ENCODE measurements around the gene CHAC1.

CHAC1 gene

GRCh38 chr15:40906991-40907802, 46.1 kb upstream of the CHAC1 start:
- peak overlapping the region; percentile 59 for H3K27ac ChIP-seq (replicated peaks)
- peak in 1 of 2 experiments; percentile 45 for DNase-seq (ENCODE audit: low read depth in 1 of 2, low spot score in 1 of 2)
- H3K4me3 ChIP-seq (replicated peaks; ENCODE audit: insufficient read depth, low read length), result no peak overlapping the region

GRCh38 chr15:40908095-40908494, 45.2 kb upstream of the CHAC1 start:
- no peak for TF ChIP-seq CTCF (IDR thresholded peaks at IDR 0.05; ENCODE audit: insufficient read depth, low read length)
- TF ChIP-seq GABPA (IDR thresholded peaks at IDR 0.05; ENCODE audit: low read depth), result no peak
- TF ChIP-seq REST (IDR thresholded peaks at IDR 0.05; ENCODE audit: insufficient replicate concordance, low read depth), result no peak
- no peak for TF ChIP-seq SPI1 (IDR thresholded peaks at IDR 0.05; ENCODE audit: borderline replicate concordance, low read depth)
- TF ChIP-seq POLR2AphosphoS5 (IDR thresholded peaks at IDR 0.05; ENCODE audit: low read depth), result no peak
- no peak for DNase-seq (ENCODE audit: low read depth in 1 of 2, low spot score in 1 of 2)
- no peak overlapping the region for H3K27ac ChIP-seq (replicated peaks)
- no peak overlapping the region for H3K4me3 ChIP-seq (replicated peaks; ENCODE audit: insufficient read depth, low read length)
- no peaks in the 10 kb centered on the region for H3K27me3 ChIP-seq (ENCODE audit: insufficient read depth, poor library complexity, severe bottlenecking)

More at GRCh38 chr15:40906991-40907802, 46.1 kb upstream of the CHAC1 start:
- TF ChIP-seq CTCF (IDR thresholded peaks at IDR 0.05; ENCODE audit: insufficient read depth, low read length) (no peak), SPI1 (IDR thresholded peaks at IDR 0.05; ENCODE audit: borderline replicate concordance, low read depth) (peak; percentile 76)
- H3K27me3 ChIP-seq (ENCODE audit: insufficient read depth, poor library complexity, severe bottlenecking), result no peaks in the 10 kb centered on the region

- H3K27ac ChIP-seq (replicated peaks), result peak overlapping the region; percentile 35
- DNase-seq (ENCODE audit: low read depth in 1 of 2, low spot score in 1 of 2), result peak in 1 of 2 experiments; percentile 75
Observed at GRCh38 chr15:40909662-40910630, 43.3 kb upstream of the CHAC1 start.

More at GRCh38 chr15:40909662-40910630, 43.3 kb upstream of the CHAC1 start:
- Histone ChIP-seq H3K27me3 (ENCODE audit: insufficient read depth, poor library complexity, severe bottlenecking) (no peaks in the 10 kb centered on the region), H3K4me3 (replicated peaks; ENCODE audit: insufficient read depth, low read length) (no peak overlapping the region)
- TF ChIP-seq POLR2AphosphoS5 (IDR thresholded peaks at IDR 0.05; ENCODE audit: low read depth) (no peak), REST (IDR thresholded peaks at IDR 0.05; ENCODE audit: insufficient replicate concordance, low read depth) (no peak), GABPA (IDR thresholded peaks at IDR 0.05; ENCODE audit: low read depth) (no peak), CTCF (IDR thresholded peaks at IDR 0.05; ENCODE audit: insufficient read depth, low read length) (no peak), SPI1 (IDR thresholded peaks at IDR 0.05; ENCODE audit: borderline replicate concordance, low read depth) (no peak)

Measured in HL-60 (cell line).